CD4-positive, alpha-beta T cell treated with Interleukin-12 subunit alpha and Interleukin-12 subunit beta, for 1 hour (primary cell): ENCODE results near the gene FBXO17.
"Not testable (repeated sequence)": the region's sequence is repeated elsewhere in the genome, so short reads cannot be mapped to it uniquely, and the experiment has no call there.

ENCODE experiments used
- DNase-seq: peaks from one replicate; pipeline ENCODE4 v3.0.0-alpha.2; 2020

The FBXO17 gene

DNA sequence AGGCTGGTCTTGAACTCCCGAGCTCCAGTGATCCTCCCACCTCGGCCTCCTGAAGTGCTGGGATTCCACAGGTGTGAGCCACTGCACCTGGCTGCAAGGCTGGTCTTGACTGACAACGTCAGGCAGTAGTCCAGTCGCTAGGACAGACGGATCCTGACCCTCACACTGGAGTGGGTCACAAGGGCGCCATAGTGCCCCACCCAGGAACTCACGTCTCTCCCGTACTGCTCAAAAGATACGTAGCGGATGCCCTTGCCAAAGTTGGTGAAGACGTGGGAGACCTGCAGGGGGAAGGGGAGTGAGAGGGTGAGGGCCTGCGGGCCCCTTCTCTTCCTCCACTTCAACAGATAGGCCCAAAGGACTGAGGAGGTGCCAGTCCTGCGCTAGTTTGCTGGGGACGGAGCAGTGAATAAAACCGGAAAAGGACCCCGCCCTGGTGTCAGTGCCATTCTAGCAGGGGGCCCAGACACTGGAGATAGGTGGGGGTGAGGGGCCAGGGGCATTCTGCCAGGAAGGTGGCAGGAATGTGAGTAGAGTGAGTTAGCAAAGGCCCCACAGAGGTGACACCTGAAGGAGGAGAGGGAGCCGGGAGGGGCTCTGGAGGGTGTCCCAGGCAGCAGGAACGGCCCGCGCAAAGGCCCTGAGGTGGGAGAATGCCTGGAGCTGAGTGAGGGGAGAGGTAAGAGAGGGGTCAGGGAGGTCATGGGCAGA lies 32.9 kb downstream of the FBXO17 start:
- DNase-seq, result no peak

DNA sequence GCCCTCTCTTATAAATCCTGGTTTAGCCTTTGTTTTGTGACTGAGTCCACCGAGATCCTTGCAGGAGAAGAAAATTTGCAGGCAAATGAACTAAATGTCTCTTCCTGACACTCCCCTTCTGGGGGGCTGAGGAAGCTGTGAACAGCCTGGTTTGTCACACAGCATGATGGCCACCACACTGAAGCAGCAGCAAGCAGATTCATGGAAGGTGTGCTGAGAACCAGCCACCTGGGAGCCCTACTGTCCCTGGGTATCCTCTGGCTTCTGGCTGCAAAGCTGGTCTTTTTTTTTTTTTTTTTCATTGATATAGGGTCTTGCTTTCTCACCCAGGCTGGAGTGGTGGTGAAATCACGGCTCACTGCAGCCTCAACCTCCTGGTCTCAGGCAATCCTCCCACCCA lies 33.6 kb downstream of the FBXO17 start:
- DNase-seq, result no peak

DNA sequence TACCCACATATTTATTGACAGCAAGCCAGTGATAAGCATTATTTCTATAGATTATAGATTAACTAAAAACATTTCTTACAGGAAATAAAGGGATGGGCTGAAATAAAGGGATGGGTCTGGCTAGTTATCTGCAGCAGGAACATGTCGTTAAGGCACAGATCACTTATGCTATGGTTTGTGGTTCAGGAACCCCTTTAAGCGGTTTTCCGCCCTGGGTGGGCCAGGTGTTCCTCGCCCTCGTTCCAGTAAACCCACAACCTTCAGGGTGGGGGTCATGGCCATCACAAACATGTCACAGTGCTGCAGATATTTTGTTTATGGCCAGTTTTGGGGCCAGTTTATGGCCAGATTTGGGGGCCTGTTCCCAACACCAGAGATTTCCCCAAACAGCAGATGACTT lies 34.1 kb downstream of the FBXO17 start:
- DNase-seq, result not testable (repeated sequence)

DNA sequence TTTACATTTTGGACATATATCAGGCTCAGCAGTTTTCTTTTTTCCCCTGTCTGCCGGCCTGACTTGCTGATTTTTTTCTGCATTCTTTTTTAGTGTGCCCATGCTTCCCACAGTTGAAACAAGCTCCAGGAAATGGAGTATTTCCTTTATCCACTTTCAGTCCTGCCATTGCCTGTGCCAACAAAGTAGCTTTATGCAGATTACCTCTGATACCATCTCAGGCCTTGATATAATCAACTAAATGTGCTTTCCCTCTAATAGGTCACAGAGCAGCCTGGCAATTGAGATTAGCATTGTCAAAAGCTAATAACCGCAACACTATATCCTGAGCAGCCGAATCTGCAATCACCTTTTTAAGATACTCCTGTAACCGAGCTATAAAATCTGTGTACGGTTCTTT lies 35.6 kb downstream of the FBXO17 start:
- no peak for DNase-seq

DNA sequence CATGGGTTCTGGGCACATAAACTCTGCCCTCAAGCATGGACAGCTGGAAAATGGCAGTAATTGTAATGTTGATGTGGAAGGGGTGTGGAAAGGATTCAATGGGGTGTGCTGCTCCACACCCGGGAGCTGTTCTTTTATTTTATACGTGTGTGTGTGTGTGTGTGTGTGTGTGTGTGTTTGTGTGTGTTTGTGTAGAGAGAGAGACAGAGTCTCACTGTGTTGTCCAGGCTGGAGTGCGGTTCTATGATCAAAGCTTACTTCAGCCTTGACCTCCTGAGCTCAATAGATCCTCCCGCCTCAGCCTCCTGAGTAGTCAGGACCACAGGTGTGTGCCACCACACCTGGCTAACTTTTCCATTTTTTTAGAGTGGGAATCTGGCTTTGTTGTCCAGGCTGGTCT lies 42.0 kb downstream of the FBXO17 start:
- DNase-seq, result no peak

DNA sequence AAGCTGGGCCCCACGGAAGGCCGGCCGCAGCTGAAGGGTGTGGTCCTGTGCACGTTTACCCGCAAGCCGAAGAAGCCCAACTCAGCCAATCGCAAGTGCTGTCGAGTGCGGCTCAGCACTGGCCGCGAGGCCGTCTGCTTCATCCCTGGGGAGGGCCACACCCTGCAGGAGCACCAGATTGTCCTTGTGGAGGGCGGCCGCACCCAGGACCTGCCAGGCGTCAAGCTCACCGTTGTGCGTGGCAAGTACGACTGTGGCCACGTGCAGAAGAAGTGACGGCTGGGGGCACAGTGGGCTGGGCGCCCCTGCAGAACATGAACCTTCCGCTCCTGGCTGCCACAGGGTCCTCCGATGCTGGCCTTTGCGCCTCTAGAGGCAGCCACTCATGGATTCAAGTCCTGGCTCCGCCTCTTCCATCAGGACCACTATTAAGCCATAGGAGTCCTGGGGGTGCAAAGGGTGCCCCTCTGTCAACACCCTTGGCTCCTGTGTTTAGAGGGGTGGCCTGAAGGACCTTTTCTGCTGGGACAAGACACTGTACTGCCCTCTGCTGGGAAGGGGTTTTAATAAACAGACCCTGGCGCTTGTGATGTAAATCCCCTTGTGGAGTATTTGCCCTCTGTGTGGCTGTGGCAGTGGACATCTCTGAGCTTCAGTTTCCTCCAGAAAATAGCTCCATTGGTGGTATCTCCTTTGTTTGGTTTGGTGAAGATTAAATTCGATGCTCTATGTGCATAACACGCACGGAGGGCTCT lies 42.9 kb downstream of the FBXO17 start:
- DNase-seq, result peak; percentile 62

DNA sequence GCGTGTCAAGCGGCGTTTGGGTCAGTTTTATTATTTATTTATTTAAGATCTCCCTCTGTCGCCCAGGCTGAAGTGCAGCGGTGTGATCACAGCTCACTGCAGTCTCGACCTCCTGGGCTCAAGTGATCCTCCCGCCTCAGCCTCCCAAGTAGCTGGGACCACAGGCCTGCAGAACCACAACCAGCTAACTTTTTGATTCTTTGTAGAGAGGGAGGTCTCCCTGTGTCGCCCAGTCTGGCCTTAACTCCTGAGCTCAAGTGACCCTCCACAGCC lies 44.1 kb downstream of the FBXO17 start:
- no peak for DNase-seq

DNA sequence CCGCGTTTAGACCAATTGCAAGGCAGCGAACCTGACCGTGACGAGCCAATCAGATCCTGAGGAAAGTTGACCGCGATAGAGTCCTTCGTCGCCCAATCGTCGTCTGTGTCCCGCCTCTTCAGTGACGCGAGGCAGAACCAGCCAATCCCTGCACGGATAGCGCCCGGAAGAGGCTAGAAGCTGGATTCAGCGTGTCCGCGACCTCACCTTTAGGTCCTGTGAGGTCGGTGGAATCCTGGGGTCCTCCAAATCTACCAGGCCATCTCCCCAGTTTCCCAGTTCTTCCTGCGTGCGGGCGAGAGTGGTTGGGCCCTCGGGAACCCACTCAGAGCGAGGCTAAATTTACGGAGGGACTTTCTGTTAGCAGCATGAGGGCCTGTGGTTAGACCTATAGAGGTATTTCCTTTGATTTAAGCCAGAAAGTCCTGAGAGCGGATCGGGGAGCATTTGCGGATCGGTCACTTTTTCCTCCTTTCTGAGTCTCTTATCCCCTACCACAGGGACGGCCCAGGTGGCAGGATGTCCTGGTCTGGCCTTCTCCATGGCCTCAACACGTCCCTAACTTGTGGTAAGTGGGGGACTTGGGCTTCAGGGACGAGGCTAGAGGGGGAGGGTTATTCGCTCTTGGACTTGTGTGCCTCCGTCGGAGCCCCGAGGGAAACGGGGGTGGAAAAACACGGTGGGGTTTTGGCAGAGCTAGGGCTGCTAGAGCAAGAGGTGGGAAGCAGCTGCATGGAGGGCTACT lies 44.6 kb downstream of the FBXO17 start, which contains the start of gene MRPS12:
TSS of gene MRPS12 (plus strand) at position 169 of the 745 bp plus-strand sequence. CDS start at position 520, 351 bp downstream.
- peak; percentile 100 for DNase-seq

DNA sequence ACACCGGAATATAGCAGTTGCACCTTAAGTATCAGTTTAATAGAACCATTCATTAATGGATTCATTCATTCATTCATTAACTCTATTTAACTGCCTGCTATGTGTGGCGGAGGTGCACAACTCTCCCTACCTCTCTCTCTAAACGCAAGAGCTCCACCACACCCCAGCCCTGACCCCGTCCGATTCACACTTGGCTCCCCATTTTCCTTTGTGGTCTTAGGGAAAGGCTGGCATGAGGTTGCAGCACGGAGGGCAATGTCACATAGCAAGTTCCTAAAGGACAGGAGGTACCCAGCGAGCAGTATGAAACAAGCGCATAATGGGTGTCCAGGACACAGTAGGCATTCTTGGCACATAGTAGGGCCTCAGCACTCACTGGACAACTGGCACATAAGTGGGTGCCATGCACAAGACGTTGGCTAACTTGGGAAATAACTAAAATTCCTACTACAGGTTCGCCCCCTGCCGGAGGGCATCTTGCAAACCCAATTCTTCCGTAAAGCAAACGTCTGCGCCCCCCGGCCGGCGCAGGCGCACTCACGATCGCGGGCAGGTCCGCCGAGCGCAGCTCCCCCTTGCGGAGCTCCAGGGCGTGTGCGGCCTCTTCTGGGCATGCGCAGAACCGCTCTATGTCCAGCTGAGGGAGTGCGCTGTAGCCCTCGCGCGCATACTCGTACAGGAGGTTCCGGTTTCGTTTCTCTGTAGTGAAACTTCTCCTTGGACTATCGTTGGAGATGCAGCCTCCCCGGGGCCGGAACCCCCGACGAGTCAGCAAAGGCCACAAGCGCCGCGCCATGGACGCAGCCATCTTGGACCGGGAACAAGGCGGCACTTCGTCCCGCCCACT lies 45.4 kb downstream of the FBXO17 start, which contains the start of gene SARS2:
TSS of gene SARS2 (minus strand) at position 835 of the 847 bp plus-strand sequence. CDS start at position 808, 27 bp downstream.
- DNase-seq, result peak; percentile 94

- DNase-seq, result peak; percentile 44
Observed at GRCh38 chr19:38928391-38929001, 47.0 kb downstream of the FBXO17 start.

GRCh38 chr19:38924388-38924787 lies 51.2 kb downstream of the FBXO17 start:
- DNase-seq, result peak; percentile 67

DNA sequence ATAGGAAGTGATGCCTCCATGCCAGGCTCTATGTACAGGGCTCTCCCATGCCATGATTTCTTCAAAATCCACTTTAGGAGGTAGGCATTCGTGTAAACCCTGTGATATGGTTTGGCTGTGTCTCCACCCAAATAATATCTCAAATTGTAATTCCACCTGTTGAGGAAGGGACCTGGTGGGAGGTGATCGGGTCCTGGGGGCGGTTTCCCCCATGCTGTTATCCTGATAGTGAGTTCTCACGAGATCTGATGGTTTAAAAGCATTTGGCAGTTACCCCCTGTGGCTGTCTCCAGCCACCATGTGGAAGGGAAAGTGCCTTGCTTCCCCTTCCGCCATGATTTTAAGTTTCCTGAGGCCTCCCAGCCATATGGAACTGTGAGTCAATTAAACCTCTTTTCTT lies 53.1 kb downstream of the FBXO17 start:
- DNase-seq, result no peak

DNA sequence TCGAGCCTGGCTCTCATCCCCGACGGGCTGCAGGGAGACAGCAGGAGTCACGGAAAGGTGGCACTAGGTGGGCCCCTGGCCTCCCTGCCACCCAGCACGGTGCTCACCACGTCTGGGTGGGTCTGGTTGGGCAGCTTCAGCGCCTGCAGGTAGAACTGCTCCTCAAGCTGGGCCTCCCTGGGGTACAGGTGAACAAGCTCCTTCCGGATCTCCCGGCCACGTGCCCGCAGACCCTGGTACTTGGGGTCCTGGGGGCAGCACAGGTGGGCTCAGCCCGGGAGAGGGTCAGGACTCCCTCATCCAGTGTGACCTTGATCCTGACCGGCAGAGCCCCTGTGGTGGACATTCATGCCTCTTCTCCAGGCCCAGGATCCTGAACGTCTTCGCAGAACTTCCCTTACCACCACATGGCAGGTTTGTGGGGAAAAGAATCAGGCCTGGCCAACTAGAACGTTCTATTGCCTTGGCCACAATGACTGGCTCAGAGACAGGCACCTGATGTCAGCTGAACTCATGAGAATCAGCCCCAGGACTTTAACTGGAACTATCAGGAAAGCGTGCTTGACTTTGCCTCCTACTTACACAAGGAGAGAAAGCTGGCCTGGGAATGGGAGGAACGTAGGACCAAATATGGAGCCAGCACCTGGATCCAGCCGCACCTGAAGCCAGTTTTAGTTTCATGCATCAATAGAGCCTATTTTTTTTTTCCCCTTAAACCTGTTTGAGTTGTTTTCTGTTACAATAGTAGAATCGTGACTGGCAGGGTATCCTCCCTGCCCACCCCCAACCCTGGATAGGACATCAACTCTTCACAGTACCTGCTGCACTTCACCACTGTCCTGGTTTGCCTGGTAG lies 53.9 kb downstream of the FBXO17 start:
- DNase-seq, result no peak

- no peak for DNase-seq
Observed at GRCh38 chr19:38920602-38921419, 54.7 kb downstream of the FBXO17 start.

GRCh38 chr19:38919837-38920601 lies 55.5 kb downstream of the FBXO17 start:
- no peak for DNase-seq

GRCh38 chr19:38918526-38918925 lies 57.0 kb downstream of the FBXO17 start:
- DNase-seq, result no peak

GRCh38 chr19:38917921-38918491 lies 57.5 kb downstream of the FBXO17 start:
- no peak for DNase-seq

- DNase-seq, result no peak
Observed at GRCh38 chr19:38917516-38917915, 58.0 kb downstream of the FBXO17 start.
